ENCODE measurements around the gene AKAP13. TPM values are rescaled to one million over a fixed set of nuclear protein-coding genes. Genes with fewer than 3 reads are reported as not detected.
A peak's percentile ranks its signal among the peaks of the same experiment; 100 is the strongest.

AKAP13 gene
- total RNA-seq, 1 donor from 2014 or later: 443 TPM

GRCh38 chr15:85453144-85453872 lies 72.9 kb downstream of the AKAP13 start:
- H3K36me3 ChIP-seq: no peaks in the 10 kb centered on the region
- no peak for TF ChIP-seq CTCF (IDR thresholded peaks at IDR 0.05)
- no peak for DNase-seq
- no peak overlapping the region for H3K27ac ChIP-seq
- H3K27me3 ChIP-seq (ENCODE audit: low read depth): no peaks in the 10 kb centered on the region
- ATAC-seq: peak; percentile 38 to 44
- H3K4me3 ChIP-seq: no peak overlapping the region
- H3K4me1 ChIP-seq: peaks cover 20% of the 10 kb centered on the region
- intact Hi-C loops (cut with DNase I): no loop called here
- peaks cover 15% of the 10 kb centered on the region for H3K9me3 ChIP-seq

- H3K27ac ChIP-seq: no peak overlapping the region
- no peak overlapping the region for H3K4me3 ChIP-seq
- intact Hi-C loops (cut with DNase I): no loop called here
- no peaks in the 10 kb centered on the region for H3K27me3 ChIP-seq (ENCODE audit: low read depth)
- TF ChIP-seq CTCF (IDR thresholded peaks at IDR 0.05): no peak
- peaks cover 20% of the 10 kb centered on the region for H3K4me1 ChIP-seq
- H3K9me3 ChIP-seq: peaks cover 15% of the 10 kb centered on the region
- no peaks in the 10 kb centered on the region for H3K36me3 ChIP-seq
- ATAC-seq: peak; percentile 59 to 72
- DNase-seq: no peak
These were observed 74.0 kb downstream of the AKAP13 start for GRCh38 chr15:85454403-85454802.

GRCh38 chr15:85455891-85456290 lies 75.5 kb downstream of the AKAP13 start:
- peaks cover 20% of the 10 kb centered on the region for H3K4me1 ChIP-seq
- H3K27ac ChIP-seq: no peak overlapping the region
- intact Hi-C loops (cut with DNase I): no loop called here
- H3K9me3 ChIP-seq: peaks cover 3% of the 10 kb centered on the region
- no peak for DNase-seq
- no peaks in the 10 kb centered on the region for H3K36me3 ChIP-seq
- no peak for TF ChIP-seq CTCF (IDR thresholded peaks at IDR 0.05)
- no peaks in the 10 kb centered on the region for H3K27me3 ChIP-seq (ENCODE audit: low read depth)
- no peak overlapping the region for H3K4me3 ChIP-seq
- no peak for ATAC-seq

- Histone ChIP-seq H3K27me3 (ENCODE audit: low read depth) (no peaks in the 10 kb centered on the region), H3K36me3 (no peaks in the 10 kb centered on the region), H3K4me1 (peaks cover 20% of the 10 kb centered on the region), H3K4me3 (no peak overlapping the region), H3K9me3 (no peaks in the 10 kb centered on the region), H3K27ac (no peak overlapping the region)
- no peak for DNase-seq
- TF ChIP-seq CTCF (IDR thresholded peaks at IDR 0.05): no peak
- intact Hi-C loops (cut with DNase I): no loop called here
- no peak for ATAC-seq
These were observed 76.4 kb downstream of the AKAP13 start for GRCh38 chr15:85456798-85457197.

- Histone ChIP-seq H3K27ac (no peak overlapping the region), H3K27me3 (ENCODE audit: low read depth) (no peaks in the 10 kb centered on the region), H3K4me1 (peaks cover 20% of the 10 kb centered on the region), H3K4me3 (no peak overlapping the region), H3K36me3 (no peaks in the 10 kb centered on the region), H3K9me3 (no peaks in the 10 kb centered on the region)
- ATAC-seq (peak in 1 of 2 donors; percentile 43), DNase-seq (no peak)
- intact Hi-C loops (cut with DNase I): no loop called here
- no peak for TF ChIP-seq CTCF (IDR thresholded peaks at IDR 0.05)
These were observed 77.1 kb downstream of the AKAP13 start for GRCh38 chr15:85457392-85457968.
